Measurements from ENCODE around the gene SPTSSA. TPM values are rescaled to one million over a fixed set of nuclear protein-coding genes. Genes with fewer than 3 reads are reported as not detected.

SPTSSA gene
- total RNA-seq, 2 donors from 2014 or later: 12.5 to 21.9 TPM

DNA sequence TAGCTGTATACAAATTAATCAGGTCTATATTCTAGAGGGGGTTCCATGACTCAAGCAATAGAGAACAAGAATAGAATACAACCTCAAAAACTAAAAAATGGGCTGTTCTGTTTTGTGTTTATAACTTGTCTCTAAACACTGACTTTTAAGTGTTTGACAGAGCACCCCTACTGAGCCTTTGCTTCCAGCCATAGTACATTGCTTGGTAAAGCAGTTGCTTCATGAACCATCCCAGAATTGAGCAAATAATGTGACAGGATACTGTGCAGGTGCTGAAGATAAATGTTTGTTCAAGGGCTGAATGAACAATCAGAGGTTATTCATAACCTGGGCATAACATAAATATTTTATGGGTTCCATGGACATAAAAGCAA, 11.5 kb downstream of the SPTSSA start:
- H3K4me3 ChIP-seq: no peak overlapping the region
- no peaks in the 10 kb centered on the region for H3K27me3 ChIP-seq (replicated peaks; ENCODE audit: insufficient read depth)
- H3K9me3 ChIP-seq: no peaks in the 10 kb centered on the region
- no peak overlapping the region for H3K27ac ChIP-seq
- intact Hi-C loops (cut with DNase I): loop anchor here (10.0 kb wide), 1 partner anchor 674 kb away; the partner anchor contains the start of genes PPP2R3C and PRORP
- DNase-seq (ENCODE audit: low spot score): no peak
- H3K4me1 ChIP-seq (replicated peaks): no peaks in the 10 kb centered on the region
- no peaks in the 10 kb centered on the region for H3K36me3 ChIP-seq
- TF ChIP-seq, protein P1, sequence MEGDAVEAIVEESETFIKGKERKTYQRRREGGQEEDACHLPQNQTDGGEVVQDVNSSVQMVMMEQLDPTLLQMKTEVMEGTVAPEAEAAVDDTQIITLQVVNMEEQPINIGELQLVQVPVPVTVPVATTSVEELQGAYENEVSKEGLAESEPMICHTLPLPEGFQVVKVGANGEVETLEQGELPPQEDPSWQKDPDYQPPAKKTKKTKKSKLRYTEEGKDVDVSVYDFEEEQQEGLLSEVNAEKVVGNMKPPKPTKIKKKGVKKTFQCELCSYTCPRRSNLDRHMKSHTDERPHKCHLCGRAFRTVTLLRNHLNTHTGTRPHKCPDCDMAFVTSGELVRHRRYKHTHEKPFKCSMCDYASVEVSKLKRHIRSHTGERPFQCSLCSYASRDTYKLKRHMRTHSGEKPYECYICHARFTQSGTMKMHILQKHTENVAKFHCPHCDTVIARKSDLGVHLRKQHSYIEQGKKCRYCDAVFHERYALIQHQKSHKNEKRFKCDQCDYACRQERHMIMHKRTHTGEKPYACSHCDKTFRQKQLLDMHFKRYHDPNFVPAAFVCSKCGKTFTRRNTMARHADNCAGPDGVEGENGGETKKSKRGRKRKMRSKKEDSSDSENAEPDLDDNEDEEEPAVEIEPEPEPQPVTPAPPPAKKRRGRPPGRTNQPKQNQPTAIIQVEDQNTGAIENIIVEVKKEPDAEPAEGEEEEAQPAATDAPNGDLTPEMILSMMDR (IDR thresholded peaks at IDR 0.05): no peak
- TF ChIP-seq POLR2AphosphoS5 (IDR thresholded peaks at IDR 0.05) (no peak), POLR2A (IDR thresholded peaks at IDR 0.05) (no peak)

DNA sequence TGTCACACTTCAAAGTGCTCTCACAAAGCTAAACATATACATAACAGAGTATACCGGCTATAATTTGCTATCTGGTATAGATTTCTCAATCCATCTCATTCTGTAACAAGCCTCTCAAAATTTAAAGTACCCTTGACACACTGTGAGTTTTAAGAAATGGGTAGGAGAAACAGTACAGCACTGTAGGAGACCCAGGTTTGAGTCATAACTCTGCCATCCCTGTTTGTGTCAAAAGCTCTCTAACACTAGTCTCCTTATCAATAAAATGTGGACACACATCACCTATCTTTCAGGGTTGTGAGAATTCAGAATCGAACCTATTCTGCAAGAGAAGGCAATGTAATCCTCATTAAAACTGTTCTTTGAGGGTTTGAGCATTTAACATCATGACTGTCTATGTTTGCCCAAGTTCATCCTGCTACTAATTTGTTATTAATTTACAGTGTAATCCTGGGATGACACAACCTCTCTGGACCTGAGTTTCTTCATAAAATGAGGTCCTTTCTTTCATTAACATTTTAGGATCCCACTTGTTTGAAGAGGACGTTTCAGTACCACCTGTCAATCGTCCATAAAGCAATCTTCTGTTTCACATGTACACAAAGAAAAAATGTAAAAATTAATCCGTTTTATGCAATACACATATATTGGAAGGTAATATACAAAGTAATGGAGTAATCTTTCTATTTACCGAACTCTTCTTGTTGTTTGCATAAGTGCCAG, 12.1 kb downstream of the SPTSSA start:
- no peak for DNase-seq (ENCODE audit: low spot score)
- TF ChIP-seq POLR2AphosphoS5 (IDR thresholded peaks at IDR 0.05) (no peak), POLR2A (IDR thresholded peaks at IDR 0.05) (no peak)
- TF ChIP-seq, protein P1 (IDR thresholded peaks at IDR 0.05): no peak
- no peaks in the 10 kb centered on the region for H3K36me3 ChIP-seq
- intact Hi-C loops (cut with DNase I): loop anchor here (10.0 kb wide), 1 partner anchor 675 kb away; the partner anchor contains the start of genes PPP2R3C and PRORP
- no peak overlapping the region for H3K4me3 ChIP-seq
- no peaks in the 10 kb centered on the region for H3K9me3 ChIP-seq
- no peaks in the 10 kb centered on the region for H3K27me3 ChIP-seq (replicated peaks; ENCODE audit: insufficient read depth)
- no peak overlapping the region for H3K27ac ChIP-seq
- no peaks in the 10 kb centered on the region for H3K4me1 ChIP-seq (replicated peaks)
- 64% methylated on average over 6 of the region's 6 CpGs for WGBS

DNA sequence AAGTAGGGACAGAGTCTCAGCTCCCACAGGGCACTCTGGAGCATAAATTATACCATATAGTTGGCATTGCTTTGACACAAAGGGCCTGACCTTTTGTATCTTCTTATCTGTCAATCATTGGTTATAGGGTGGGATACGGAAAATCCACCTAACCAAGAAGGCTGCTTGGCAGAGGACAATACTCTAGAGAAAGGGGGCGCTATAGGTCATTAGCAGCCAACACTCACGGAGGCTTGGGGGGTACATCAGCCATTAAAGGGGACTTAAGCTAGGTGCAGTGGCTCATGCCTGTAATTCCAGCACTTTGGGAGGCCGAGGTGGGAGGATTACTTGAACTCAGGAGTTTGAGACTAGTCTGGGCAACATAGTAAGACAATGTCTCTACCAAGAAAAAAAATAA, 22.9 kb downstream of the SPTSSA start:
- H3K9me3 ChIP-seq: no peaks in the 10 kb centered on the region
- H3K4me1 ChIP-seq (replicated peaks): no peaks in the 10 kb centered on the region
- no peak overlapping the region for H3K4me3 ChIP-seq
- TF ChIP-seq POLR2A (IDR thresholded peaks at IDR 0.05) (no peak), POLR2AphosphoS5 (IDR thresholded peaks at IDR 0.05) (no peak)
- TF ChIP-seq, protein P1 (IDR thresholded peaks at IDR 0.05): no peak
- H3K27me3 ChIP-seq (replicated peaks; ENCODE audit: insufficient read depth): no peaks in the 10 kb centered on the region
- no peak overlapping the region for H3K27ac ChIP-seq
- DNase-seq (ENCODE audit: low spot score): no peak
- H3K36me3 ChIP-seq: no peaks in the 10 kb centered on the region
- intact Hi-C loops (cut with DNase I): no loop called here
- WGBS: 88% methylated on average over 4 of the region's 4 CpGs

DNA sequence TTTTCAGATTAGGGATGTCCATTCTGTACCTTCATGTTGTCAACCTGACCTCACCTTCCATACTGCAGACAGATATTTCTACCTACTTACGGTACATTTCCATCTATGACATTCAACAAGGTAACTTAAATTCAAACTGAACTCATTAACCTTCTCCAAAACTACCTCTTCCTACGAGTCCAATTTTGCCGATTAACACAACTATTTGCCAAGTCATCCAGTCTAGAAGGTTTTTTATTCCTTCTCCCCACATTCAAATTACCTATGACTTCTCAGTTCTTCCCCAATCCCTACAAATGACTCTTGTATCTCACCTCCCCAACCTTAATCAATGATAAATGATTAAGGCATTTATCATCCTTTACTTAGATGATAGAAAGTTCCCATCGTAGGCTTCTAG, 23.6 kb downstream of the SPTSSA start:
- intact Hi-C loops (cut with DNase I): no loop called here
- no peak overlapping the region for H3K4me3 ChIP-seq
- no peaks in the 10 kb centered on the region for H3K36me3 ChIP-seq
- over 99% methylated on average over 4 of the region's 4 CpGs for WGBS
- H3K9me3 ChIP-seq: no peaks in the 10 kb centered on the region
- DNase-seq (ENCODE audit: low spot score): no peak
- no peak overlapping the region for H3K27ac ChIP-seq
- H3K27me3 ChIP-seq (replicated peaks; ENCODE audit: insufficient read depth): no peaks in the 10 kb centered on the region
- H3K4me1 ChIP-seq (replicated peaks): no peaks in the 10 kb centered on the region
- no peak for TF ChIP-seq POLR2AphosphoS5 (IDR thresholded peaks at IDR 0.05)
- TF ChIP-seq, protein P1 (IDR thresholded peaks at IDR 0.05): no peak
- TF ChIP-seq POLR2A (IDR thresholded peaks at IDR 0.05): no peak

DNA sequence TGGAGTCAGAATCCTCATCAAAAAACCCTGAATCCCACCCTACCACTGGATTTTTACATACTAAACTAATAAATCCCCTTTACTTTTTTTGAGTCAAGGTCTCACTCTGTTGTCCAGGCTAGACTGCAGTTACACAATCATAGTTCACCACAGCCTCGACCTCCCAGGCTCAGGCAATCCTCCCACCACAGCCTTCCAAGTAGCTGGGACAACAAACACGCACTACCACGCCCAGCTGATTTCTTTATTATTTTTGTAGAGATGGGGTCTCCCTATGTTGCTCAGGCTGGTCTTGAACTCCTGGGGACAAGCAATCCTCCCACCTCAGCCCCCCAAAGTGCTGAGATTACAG, 24.3 kb downstream of the SPTSSA start:
- Histone ChIP-seq H3K27ac (no peak overlapping the region), H3K9me3 (no peaks in the 10 kb centered on the region), H3K4me3 (no peak overlapping the region), H3K36me3 (no peaks in the 10 kb centered on the region), H3K27me3 (replicated peaks; ENCODE audit: insufficient read depth) (no peaks in the 10 kb centered on the region), H3K4me1 (replicated peaks) (no peaks in the 10 kb centered on the region)
- WGBS: 94% methylated on average over 3 of the region's 3 CpGs
- TF ChIP-seq, protein P1 (IDR thresholded peaks at IDR 0.05): no peak
- TF ChIP-seq POLR2A (IDR thresholded peaks at IDR 0.05) (no peak), POLR2AphosphoS5 (IDR thresholded peaks at IDR 0.05) (no peak)
- DNase-seq (ENCODE audit: low spot score): no peak
- intact Hi-C loops (cut with DNase I): no loop called here
